Measurements from ENCODE around the gene NCOA5.

DNA sequence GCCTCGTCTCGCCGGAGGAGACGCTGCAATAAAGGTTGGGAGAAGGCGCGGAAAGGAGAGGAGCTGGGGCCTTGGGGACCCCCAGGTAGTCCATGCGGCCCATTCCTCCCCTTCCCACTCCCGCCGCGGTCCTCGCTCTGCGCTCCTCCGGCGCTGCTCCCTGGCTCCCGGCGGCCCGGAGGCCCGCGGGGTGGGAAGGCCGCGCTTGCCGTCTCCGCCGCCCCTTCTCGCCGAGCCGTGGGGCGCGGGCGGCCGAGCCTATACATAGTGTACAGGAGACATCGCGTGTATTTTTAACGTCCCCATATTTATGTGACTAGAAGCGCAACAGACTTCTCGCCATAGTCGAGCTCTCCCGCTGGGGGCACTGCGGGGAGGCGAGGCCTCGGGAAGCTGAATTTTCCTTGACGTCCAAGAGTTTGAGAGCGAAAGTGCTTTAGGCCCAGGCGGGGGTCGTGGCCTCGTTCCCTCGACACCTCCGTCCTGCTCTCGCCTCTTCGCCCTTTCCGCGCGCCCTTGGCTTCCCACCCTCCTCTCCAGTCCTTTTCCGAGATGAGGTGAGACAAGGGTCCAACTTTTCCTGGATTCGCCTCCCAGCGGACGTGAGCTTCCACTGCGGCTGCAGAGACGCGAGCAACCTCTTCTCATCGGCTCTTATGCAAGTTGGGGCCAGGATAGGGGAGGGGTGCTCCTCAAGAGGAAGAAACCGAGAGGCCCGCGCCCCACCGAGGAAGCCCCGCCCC, 31.7 kb downstream of the NCOA5 start:
- TF ChIP-seq TCF7L2 (IDR thresholded peaks at IDR 0.05; ENCODE audit: borderline replicate concordance, low read depth, low read length), result no peak
- TF ChIP-seq, protein P1, sequence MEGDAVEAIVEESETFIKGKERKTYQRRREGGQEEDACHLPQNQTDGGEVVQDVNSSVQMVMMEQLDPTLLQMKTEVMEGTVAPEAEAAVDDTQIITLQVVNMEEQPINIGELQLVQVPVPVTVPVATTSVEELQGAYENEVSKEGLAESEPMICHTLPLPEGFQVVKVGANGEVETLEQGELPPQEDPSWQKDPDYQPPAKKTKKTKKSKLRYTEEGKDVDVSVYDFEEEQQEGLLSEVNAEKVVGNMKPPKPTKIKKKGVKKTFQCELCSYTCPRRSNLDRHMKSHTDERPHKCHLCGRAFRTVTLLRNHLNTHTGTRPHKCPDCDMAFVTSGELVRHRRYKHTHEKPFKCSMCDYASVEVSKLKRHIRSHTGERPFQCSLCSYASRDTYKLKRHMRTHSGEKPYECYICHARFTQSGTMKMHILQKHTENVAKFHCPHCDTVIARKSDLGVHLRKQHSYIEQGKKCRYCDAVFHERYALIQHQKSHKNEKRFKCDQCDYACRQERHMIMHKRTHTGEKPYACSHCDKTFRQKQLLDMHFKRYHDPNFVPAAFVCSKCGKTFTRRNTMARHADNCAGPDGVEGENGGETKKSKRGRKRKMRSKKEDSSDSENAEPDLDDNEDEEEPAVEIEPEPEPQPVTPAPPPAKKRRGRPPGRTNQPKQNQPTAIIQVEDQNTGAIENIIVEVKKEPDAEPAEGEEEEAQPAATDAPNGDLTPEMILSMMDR (tag by site-specific recombination; IDR thresholded peaks at IDR 0.05), result no peak
- TF ChIP-seq ZNF354C (tag by site-specific recombination; IDR thresholded peaks at IDR 0.05; ENCODE audit: borderline replicate concordance, low read depth), result no peak
- TF ChIP-seq ZNF555 (tag by site-specific recombination; conservative IDR thresholded peaks at IDR 0.05), result no peak
- TF ChIP-seq, protein P2, sequence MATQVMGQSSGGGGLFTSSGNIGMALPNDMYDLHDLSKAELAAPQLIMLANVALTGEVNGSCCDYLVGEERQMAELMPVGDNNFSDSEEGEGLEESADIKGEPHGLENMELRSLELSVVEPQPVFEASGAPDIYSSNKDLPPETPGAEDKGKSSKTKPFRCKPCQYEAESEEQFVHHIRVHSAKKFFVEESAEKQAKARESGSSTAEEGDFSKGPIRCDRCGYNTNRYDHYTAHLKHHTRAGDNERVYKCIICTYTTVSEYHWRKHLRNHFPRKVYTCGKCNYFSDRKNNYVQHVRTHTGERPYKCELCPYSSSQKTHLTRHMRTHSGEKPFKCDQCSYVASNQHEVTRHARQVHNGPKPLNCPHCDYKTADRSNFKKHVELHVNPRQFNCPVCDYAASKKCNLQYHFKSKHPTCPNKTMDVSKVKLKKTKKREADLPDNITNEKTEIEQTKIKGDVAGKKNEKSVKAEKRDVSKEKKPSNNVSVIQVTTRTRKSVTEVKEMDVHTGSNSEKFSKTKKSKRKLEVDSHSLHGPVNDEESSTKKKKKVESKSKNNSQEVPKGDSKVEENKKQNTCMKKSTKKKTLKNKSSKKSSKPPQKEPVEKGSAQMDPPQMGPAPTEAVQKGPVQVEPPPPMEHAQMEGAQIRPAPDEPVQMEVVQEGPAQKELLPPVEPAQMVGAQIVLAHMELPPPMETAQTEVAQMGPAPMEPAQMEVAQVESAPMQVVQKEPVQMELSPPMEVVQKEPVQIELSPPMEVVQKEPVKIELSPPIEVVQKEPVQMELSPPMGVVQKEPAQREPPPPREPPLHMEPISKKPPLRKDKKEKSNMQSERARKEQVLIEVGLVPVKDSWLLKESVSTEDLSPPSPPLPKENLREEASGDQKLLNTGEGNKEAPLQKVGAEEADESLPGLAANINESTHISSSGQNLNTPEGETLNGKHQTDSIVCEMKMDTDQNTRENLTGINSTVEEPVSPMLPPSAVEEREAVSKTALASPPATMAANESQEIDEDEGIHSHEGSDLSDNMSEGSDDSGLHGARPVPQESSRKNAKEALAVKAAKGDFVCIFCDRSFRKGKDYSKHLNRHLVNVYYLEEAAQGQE (tag by site-specific recombination; IDR thresholded peaks at IDR 0.05), result no peak
- no peak for TF ChIP-seq ZNF23 (tag by site-specific recombination; IDR thresholded peaks at IDR 0.05; ENCODE audit: borderline replicate concordance)
- no peak for TF ChIP-seq ZNF274 (IDR thresholded peaks at IDR 0.05; ENCODE audit: low read length)
- TF ChIP-seq ZNF274 (tag by site-specific recombination; IDR thresholded peaks at IDR 0.05; ENCODE audit: borderline replicate concordance), result no peak
- TF ChIP-seq ZNF561 (tag by site-specific recombination; IDR thresholded peaks at IDR 0.05; ENCODE audit: borderline replicate concordance), result no peak
- no peak for TF ChIP-seq ZNF221 (tag by site-specific recombination; IDR thresholded peaks at IDR 0.05; ENCODE audit: borderline replicate concordance)
- TF ChIP-seq ZNF146 (tag by site-specific recombination; IDR thresholded peaks at IDR 0.05), result no peak
- no peak for TF ChIP-seq ZNF133 (tag by site-specific recombination; IDR thresholded peaks at IDR 0.05)

Data from HEK293 (cell line).